K562 (cell line): ENCODE data around the gene CHRDL2. TPM values are rescaled to one million over a fixed set of nuclear protein-coding genes. Genes with fewer than 3 reads are reported as not detected.

Source experiments
- BRD4 ChIP-seq: fragments of 200-600 bp; sonication (generic); IDR thresholded peaks from 2 replicates; pipeline ENCODE4 v1.6.1; 2017; ENCODE audit warnings: inconsistent platforms
- DPF2 ChIP-seq: fragments of 450-650 bp; IDR thresholded peaks from 2 replicates; pipeline ENCODE4 v1.6.1; 2016
- ESRRA ChIP-seq: fragments of 450-650 bp; IDR thresholded peaks from 2 replicates; pipeline ENCODE4 v1.6.1; 2014; ENCODE audit warnings: low read depth, mild to moderate bottlenecking, moderate library complexity, borderline replicate concordance
- FOXA3 ChIP-seq, 2 experiments: fragments of 450-650 bp in 1 of 2; sonication (generic) in 1 of 2; formaldehyde crosslinking; IDR thresholded peaks in 1 of 2; conservative IDR thresholded peaks in 1 of 2; 2 replicates each; pipeline versions ENCODE4 v1.4.0 to v1.8.0; 2020 to 2022; ENCODE audit warnings: mild to moderate bottlenecking in 2 of 2, missing genetic modification reagents in 1 of 2
- KDM1A ChIP-seq, 2 experiments: fragments of 450-650 bp; IDR thresholded peaks; 2 replicates each; pipeline ENCODE4 v1.6.1; 2016; ENCODE audit warnings: mild to moderate bottlenecking in 2 of 2
- NR4A1 ChIP-seq, 2 experiments: fragments of 250-450 bp in 1 of 2; fragments of 450-650 bp in 1 of 2; sonication (Bioruptor Pico) in 1 of 2; IDR thresholded peaks; 2 replicates each; pipeline versions ENCODE4 v1.4.0 to v1.6.1; 2016 to 2020; ENCODE audit warnings: mild to moderate bottlenecking in 2 of 2, missing compliant biosample characterization in 1 of 2, missing genetic modification characterization in 1 of 2, moderate library complexity in 1 of 2
- TRIM24 ChIP-seq, 2 experiments: fragments of 450-650 bp; IDR thresholded peaks; 2 replicates each; pipeline ENCODE4 v1.6.1; 2016
- ZBTB49 ChIP-seq: sonication (generic); formaldehyde crosslinking; IDR thresholded peaks from 2 replicates; pipeline ENCODE4 v1.8.0; 2022; ENCODE audit warnings: missing genetic modification reagents, mild to moderate bottlenecking, borderline replicate concordance
- ZNF384 ChIP-seq: IDR thresholded peaks from 2 replicates; pipeline ENCODE4 v1.6.1; 2012; ENCODE audit warnings: low read depth, low read length, improper control_type of control experiment
- polyA plus RNA-seq, 8 experiments: library from polyadenylated mRNA; depleted of rRNA in 4 of 8; stranded (reverse) in 5 of 8; unstranded in 3 of 8; fragments of >200 nt; fragmentation: Nextera tagmentation in 2 of 8; fragmentation: Illumina TruSeq in 1 of 8; extraction: Ambion mirVana in 2 of 8; extraction: Trizol in 1 of 8; gene quantifications; 2 replicates each; pipeline versions ENCODE4 v1.2.1 to v1.2.3, GENCODE V29; 2011 to 2014; ENCODE audit warnings: inconsistent platforms in 1 of 8, missing spikeins in 1 of 8
- total RNA-seq, 7 experiments: library from RNA; depleted of rRNA in 6 of 7; stranded (reverse); fragments of >200 nt in 6 of 7; fragmentation: Illumina TruSeq in 2 of 7; extraction: Trizol in 2 of 7; gene quantifications; 2 replicates each; pipeline versions ENCODE4 v1.2.1 to v1.2.3, GENCODE V29; 2011 to 2021; ENCODE audit warnings: low replicate concordance in 1 of 7

The CHRDL2 gene
- total and polyA plus RNA-seq, 9 of the 15 experiments (the other 6 are each of a cell fraction or from before 2014, with no cell fraction given): not detected

GRCh38 chr11:74687237-74688023 is 43.8 kb downstream of the CHRDL2 start (continued):
- no peak for TF ChIP-seq BRD4
- TF ChIP-seq NR4A1 (CRISPR knock-in tag; IDR thresholded peaks at IDR 0.05): no peak
- peak; percentile 37; the same call in 1 of the 2 replicates for TF ChIP-seq NR4A1 (tag; IDR thresholded peaks at IDR 0.05)
- TF ChIP-seq TRIM24 (IDR thresholded peaks at IDR 0.05): peak in 1 of 2 experiments; percentile 21; a peak in 1 of 4 replicates
- 0 out of 2 replicates have a peak, but pooled peaks have one; percentile 16 for TF ChIP-seq DPF2
- peak; percentile 82 for TF ChIP-seq ESRRA
- TF ChIP-seq ZBTB49 (CRISPR knock-in tag): no peak
- peak in 1 of 2 experiments; percentile 56; a peak in 1 of 4 replicates for TF ChIP-seq KDM1A (IDR thresholded peaks at IDR 0.05)
- TF ChIP-seq ZNF384: peak; percentile 28; the same call in 1 of the 2 replicates
- no peak for TF ChIP-seq FOXA3 (CRISPR knock-in tag; conservative IDR thresholded peaks at IDR 0.05 in 1 of 2, IDR thresholded peaks at IDR 0.05 in 1 of 2)
